IPS-18a (cell line): ENCODE measurements around the gene APBA3.

Source experiments
- H3K27ac ChIP-seq: one replicate; pipeline ENCODE4 v1.5.1; 2013; ENCODE audit warnings: low read length
- H3K27me3 ChIP-seq: one replicate; pipeline ENCODE4 v1.6.1; 2013; ENCODE audit warnings: mild to moderate bottlenecking, low read length; ENCODE audit not compliant: control insufficient read depth, insufficient read depth
- H3K36me3 ChIP-seq: one replicate; pipeline ENCODE4 v1.6.1; 2013; ENCODE audit warnings: low read depth, low read length; ENCODE audit not compliant: control insufficient read depth
- H3K4me1 ChIP-seq: one replicate; pipeline ENCODE4 v1.6.1; 2013; ENCODE audit warnings: low read depth, low read length; ENCODE audit not compliant: control insufficient read depth
- H3K4me3 ChIP-seq: one replicate; pipeline ENCODE4 v1.5.1; 2013; ENCODE audit warnings: low read length
- H3K9ac ChIP-seq: one replicate; pipeline ENCODE4 v1.6.1; 2013; ENCODE audit warnings: mild to moderate bottlenecking, low read length, moderate library complexity
- H3K9me3 ChIP-seq: one replicate; pipeline ENCODE4 v1.6.1; 2013; ENCODE audit warnings: low read depth, low read length; ENCODE audit not compliant: control insufficient read depth

APBA3 gene

GRCh38 chr19:3720349-3720917 lies 41.1 kb downstream of the APBA3 start:
- no peak overlapping the region for H3K4me3 ChIP-seq
- H3K27me3 ChIP-seq = peaks cover 7% of the 10 kb centered on the region
- no peaks in the 10 kb centered on the region for H3K36me3 ChIP-seq
- H3K9me3 ChIP-seq = no peaks in the 10 kb centered on the region
- H3K9ac ChIP-seq = no peak overlapping the region
- no peak overlapping the region for H3K27ac ChIP-seq
- peaks cover 3% of the 10 kb centered on the region for H3K4me1 ChIP-seq

GRCh38 chr19:3719868-3720267 lies 41.6 kb downstream of the APBA3 start:
- Histone ChIP-seq H3K4me3 (no peak overlapping the region), H3K27me3 (peaks cover 7% of the 10 kb centered on the region), H3K9ac (no peak overlapping the region), H3K9me3 (no peaks in the 10 kb centered on the region), H3K27ac (no peak overlapping the region), H3K36me3 (no peaks in the 10 kb centered on the region), H3K4me1 (peaks cover 3% of the 10 kb centered on the region)

- no peaks in the 10 kb centered on the region for H3K9me3 ChIP-seq
- no peaks in the 10 kb centered on the region for H3K36me3 ChIP-seq
- H3K9ac ChIP-seq = no peak overlapping the region
- H3K4me1 ChIP-seq = no peaks in the 10 kb centered on the region
- H3K27me3 ChIP-seq = no peaks in the 10 kb centered on the region
- no peak overlapping the region for H3K27ac ChIP-seq
- no peak overlapping the region for H3K4me3 ChIP-seq
Observed at GRCh38 chr19:3716147-3716668, 45.3 kb downstream of the APBA3 start.

- H3K9ac ChIP-seq = no peak overlapping the region
- H3K27ac ChIP-seq = no peak overlapping the region
- H3K4me1 ChIP-seq = no peaks in the 10 kb centered on the region
- no peaks in the 10 kb centered on the region for H3K27me3 ChIP-seq
- no peaks in the 10 kb centered on the region for H3K9me3 ChIP-seq
- H3K4me3 ChIP-seq = no peak overlapping the region
- no peaks in the 10 kb centered on the region for H3K36me3 ChIP-seq
Observed at GRCh38 chr19:3712663-3713611, 48.6 kb downstream of the APBA3 start.

GRCh38 chr19:3710265-3710812 lies 51.2 kb downstream of the APBA3 start:
- Histone ChIP-seq H3K27ac (no peak overlapping the region), H3K36me3 (no peaks in the 10 kb centered on the region), H3K4me1 (no peaks in the 10 kb centered on the region), H3K9me3 (no peaks in the 10 kb centered on the region), H3K27me3 (no peaks in the 10 kb centered on the region), H3K4me3 (no peak overlapping the region), H3K9ac (no peak overlapping the region)

- Histone ChIP-seq H3K27me3 (no peaks in the 10 kb centered on the region), H3K4me3 (no peak within 1 kb of the TSS), H3K36me3 (no peaks in the 10 kb centered on the region), H3K9me3 (no peaks in the 10 kb centered on the region), H3K4me1 (no peaks in the 10 kb centered on the region), H3K9ac (no peak within 1 kb of the TSS), H3K27ac (no peak within 1 kb of the TSS)
Observed at GRCh38 chr19:3708207-3708931, 53.1 kb downstream of the APBA3 start, which contains the start of gene TJP3. TJP3 (plus strand) TSS chr19:3708384; CDS start chr19:3728433, 20,049 bp downstream.

GRCh38 chr19:3707868-3708206 lies 53.7 kb downstream of the APBA3 start:
- Histone ChIP-seq H3K4me3 (no peak overlapping the region), H3K36me3 (no peaks in the 10 kb centered on the region), H3K4me1 (no peaks in the 10 kb centered on the region), H3K27ac (no peak overlapping the region), H3K9me3 (no peaks in the 10 kb centered on the region), H3K9ac (no peak overlapping the region), H3K27me3 (no peaks in the 10 kb centered on the region)

GRCh38 chr19:3701200-3701599 lies 60.3 kb downstream of the APBA3 start:
- Histone ChIP-seq H3K36me3 (no peaks in the 10 kb centered on the region), H3K27me3 (no peaks in the 10 kb centered on the region), H3K4me1 (no peaks in the 10 kb centered on the region), H3K9ac (no peak overlapping the region), H3K9me3 (no peaks in the 10 kb centered on the region), H3K27ac (no peak overlapping the region), H3K4me3 (no peak overlapping the region)
